Breast epithelium (tissue), 3 donors: ENCODE measurements around the gene LRGUK.

Experiments
- POLR2A ChIP-seq: fragments of 450-650 bp; IDR thresholded peaks from one replicate; pipeline ENCODE4 v1.6.1; 2016; ENCODE audit warnings: antibody characterized with exemption, mild to moderate bottlenecking, moderate library complexity
- POLR2AphosphoS5 ChIP-seq, 3 donors: sonication (generic); formaldehyde crosslinking; IDR thresholded peaks; one replicate each; pipeline ENCODE4 v1.6.1; 2017; ENCODE audit warnings: antibody characterized with exemption in 3 of 3
- TF ChIP-seq, protein P1 (sequence below), 3 donors: fragments of 450-650 bp; IDR thresholded peaks; one replicate each; pipeline ENCODE4 v1.5.1; 2016 to 2017; ENCODE audit warnings: antibody characterized with exemption in 3 of 3, mild to moderate bottlenecking in 3 of 3, moderate library complexity in 3 of 3

- TF ChIP-seq, protein P1, sequence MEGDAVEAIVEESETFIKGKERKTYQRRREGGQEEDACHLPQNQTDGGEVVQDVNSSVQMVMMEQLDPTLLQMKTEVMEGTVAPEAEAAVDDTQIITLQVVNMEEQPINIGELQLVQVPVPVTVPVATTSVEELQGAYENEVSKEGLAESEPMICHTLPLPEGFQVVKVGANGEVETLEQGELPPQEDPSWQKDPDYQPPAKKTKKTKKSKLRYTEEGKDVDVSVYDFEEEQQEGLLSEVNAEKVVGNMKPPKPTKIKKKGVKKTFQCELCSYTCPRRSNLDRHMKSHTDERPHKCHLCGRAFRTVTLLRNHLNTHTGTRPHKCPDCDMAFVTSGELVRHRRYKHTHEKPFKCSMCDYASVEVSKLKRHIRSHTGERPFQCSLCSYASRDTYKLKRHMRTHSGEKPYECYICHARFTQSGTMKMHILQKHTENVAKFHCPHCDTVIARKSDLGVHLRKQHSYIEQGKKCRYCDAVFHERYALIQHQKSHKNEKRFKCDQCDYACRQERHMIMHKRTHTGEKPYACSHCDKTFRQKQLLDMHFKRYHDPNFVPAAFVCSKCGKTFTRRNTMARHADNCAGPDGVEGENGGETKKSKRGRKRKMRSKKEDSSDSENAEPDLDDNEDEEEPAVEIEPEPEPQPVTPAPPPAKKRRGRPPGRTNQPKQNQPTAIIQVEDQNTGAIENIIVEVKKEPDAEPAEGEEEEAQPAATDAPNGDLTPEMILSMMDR (IDR thresholded peaks at IDR 0.05), result no peak
- TF ChIP-seq POLR2A, result no peak
- TF ChIP-seq POLR2AphosphoS5 (IDR thresholded peaks at IDR 0.05), result no peak
Measured at GRCh38 chr7:134165252-134165651, 38.1 kb downstream of the LRGUK start.
